ENCODE results near the gene CLCN6.

Gene CLCN6

GRCh38 chr1:11805422-11806306 is at the start of gene CLCN6, which contains the start of gene MTHFR:
Gene CLCN6, plus strand, starts transcription at chr1:11806191. Its CDS starts 72 bp downstream, at chr1:11806263.
Gene MTHFR, minus strand, starts transcription at chr1:11805964. Its CDS starts 2,848 bp downstream, at chr1:11803116.
- peak; percentile 100 for DNase-seq

GRCh38 chr1:11757047-11757446 is 48.9 kb upstream of the CLCN6 start:
- DNase-seq = no peak

- no peak for DNase-seq
Measured at GRCh38 chr1:11759791-11760190, 46.2 kb upstream of the CLCN6 start.

GRCh38 chr1:11761285-11761684 is 44.7 kb upstream of the CLCN6 start:
- no peak for DNase-seq

- no peak for DNase-seq
Measured at GRCh38 chr1:11761988-11762406, 44.0 kb upstream of the CLCN6 start, which contains the start of gene C1orf167. Gene C1orf167, plus strand, starts transcription at chr1:11762193. Its CDS starts 2,208 bp downstream, at chr1:11764401.

GRCh38 chr1:11764115-11764514 is 41.9 kb upstream of the CLCN6 start:
- no peak for DNase-seq

GRCh38 chr1:11764519-11764918 is 41.5 kb upstream of the CLCN6 start:
- no peak for DNase-seq

GRCh38 chr1:11765661-11766428 is 40.1 kb upstream of the CLCN6 start:
- DNase-seq = no peak

- DNase-seq = no peak
Measured at GRCh38 chr1:11766429-11766776, 39.6 kb upstream of the CLCN6 start.

- peak; percentile 53 for DNase-seq
Measured at GRCh38 chr1:11767922-11768704, 37.9 kb upstream of the CLCN6 start.

GRCh38 chr1:11768821-11769220 is 37.2 kb upstream of the CLCN6 start:
- peak; percentile 51 for DNase-seq

- DNase-seq = no peak
Measured at GRCh38 chr1:11769274-11769673, 36.7 kb upstream of the CLCN6 start.

GRCh38 chr1:11770011-11770410 is 36.0 kb upstream of the CLCN6 start:
- DNase-seq = no peak

- DNase-seq = no peak
Measured at GRCh38 chr1:11771481-11772043, 34.4 kb upstream of the CLCN6 start.

GRCh38 chr1:11772458-11772857 is 33.5 kb upstream of the CLCN6 start:
- no peak for DNase-seq

- DNase-seq = no peak
Measured at GRCh38 chr1:11774753-11775152, 31.2 kb upstream of the CLCN6 start.

GRCh38 chr1:11777658-11778322 is 28.2 kb upstream of the CLCN6 start:
- no peak for DNase-seq

- DNase-seq = no peak
Measured at GRCh38 chr1:11778336-11778735, 27.7 kb upstream of the CLCN6 start.

GRCh38 chr1:11778844-11779623 is 27.0 kb upstream of the CLCN6 start:
- no peak for DNase-seq

- DNase-seq = no peak
Measured at GRCh38 chr1:11779715-11780379, 26.1 kb upstream of the CLCN6 start.

Data from islet precursor cell (in vitro differentiated cells).